RWPE2 (cell line): ENCODE measurements around the gene F2.

Experiments used
- ATAC-seq: fragments of 200-7000 bp; cut with Tn5 transposase; 3 replicates; pipeline ENCODE4 v1.9.1; 2021; ENCODE audit warnings: low read depth
- DNase-seq: peaks from one replicate; pipeline ENCODE4 v3.0.0-alpha.2; 2020; ENCODE audit warnings: low spot score
- H3K27ac ChIP-seq: fragments of 450-650 bp; 2 replicates; pipeline ENCODE4 v1.5.1; 2017; ENCODE audit warnings: mild to moderate bottlenecking; ENCODE audit not compliant: poor library complexity, severe bottlenecking
- H3K27me3 ChIP-seq: fragments of 250-450 bp; sonication (Bioruptor Pico); 2 replicates; pipeline ENCODE4 v1.5.1; 2021; ENCODE audit warnings: mild to moderate bottlenecking, moderate library complexity; ENCODE audit not compliant: insufficient read depth, poor library complexity, severe bottlenecking
- H3K36me3 ChIP-seq: fragments of 250-450 bp; sonication (Bioruptor Pico); 2 replicates; pipeline ENCODE4 v1.5.1; 2020; ENCODE audit warnings: low read depth, mild to moderate bottlenecking, moderate library complexity
- H3K4me1 ChIP-seq: fragments of 250-450 bp; sonication (Bioruptor Pico); 2 replicates; pipeline ENCODE4 v1.5.1; 2021; ENCODE audit warnings: mild to moderate bottlenecking, moderate library complexity; ENCODE audit not compliant: insufficient read depth, poor library complexity, severe bottlenecking
- H3K4me3 ChIP-seq: fragments of 250-450 bp; sonication (Bioruptor Pico); 2 replicates; pipeline ENCODE4 v1.5.1; 2021; ENCODE audit warnings: mild to moderate bottlenecking, moderate library complexity; ENCODE audit not compliant: severe bottlenecking
- H3K9me3 ChIP-seq: fragments of 250-450 bp; sonication (Bioruptor Pico); 2 replicates; pipeline ENCODE4 v1.5.1; 2021; ENCODE audit warnings: mild to moderate bottlenecking, moderate library complexity; ENCODE audit not compliant: severe bottlenecking
- CTCF ChIP-seq: fragments of 450-650 bp; IDR thresholded peaks from one replicate; pipeline ENCODE4 v1.5.1; 2017; ENCODE audit warnings: mild to moderate bottlenecking, moderate library complexity; ENCODE audit not compliant: poor library complexity, severe bottlenecking

F2 gene

GRCh38 chr11:46682773-46683752 lies 36.0 kb upstream of the F2 start:
- no peak for TF ChIP-seq CTCF
- Histone ChIP-seq H3K9me3 (no peaks in the 10 kb centered on the region), H3K36me3 (peaks cover 35% of the 10 kb centered on the region), H3K4me3 (no peak overlapping the region), H3K27ac (peak overlapping the region; percentile 14), H3K4me1 (peaks cover 17% of the 10 kb centered on the region), H3K27me3 (no peaks in the 10 kb centered on the region)
- ATAC-seq (no peak), DNase-seq (no peak)

GRCh38 chr11:46684367-46684766 lies 34.6 kb upstream of the F2 start:
- Histone ChIP-seq H3K4me3 (no peak overlapping the region), H3K27ac (peak overlapping the region; percentile 14), H3K27me3 (no peaks in the 10 kb centered on the region), H3K9me3 (no peaks in the 10 kb centered on the region), H3K36me3 (peaks cover 39% of the 10 kb centered on the region), H3K4me1 (peaks cover 20% of the 10 kb centered on the region)
- ATAC-seq (no peak), DNase-seq (no peak)
- TF ChIP-seq CTCF: no peak

GRCh38 chr11:46686886-46687795 lies 31.9 kb upstream of the F2 start:
- H3K4me1 ChIP-seq: peaks cover 20% of the 10 kb centered on the region
- DNase-seq (peak; percentile 88), ATAC-seq (peak; percentile 96)
- no peak for TF ChIP-seq CTCF
- no peaks in the 10 kb centered on the region for H3K27me3 ChIP-seq
- peaks cover 22% of the 10 kb centered on the region; the same call in 1 of the 2 replicates for H3K36me3 ChIP-seq
- no peak overlapping the region for H3K4me3 ChIP-seq
- H3K27ac ChIP-seq: peak overlapping the region; percentile 98
- H3K9me3 ChIP-seq: no peaks in the 10 kb centered on the region

GRCh38 chr11:46690702-46691101 lies 28.3 kb upstream of the F2 start:
- H3K4me1 ChIP-seq: peaks cover 20% of the 10 kb centered on the region
- H3K36me3 ChIP-seq: peaks cover 34% of the 10 kb centered on the region
- H3K27ac ChIP-seq: no peak overlapping the region
- no peak overlapping the region for H3K4me3 ChIP-seq
- DNase-seq (no peak), ATAC-seq (no peak)
- TF ChIP-seq CTCF: no peak
- no peaks in the 10 kb centered on the region for H3K27me3 ChIP-seq
- no peaks in the 10 kb centered on the region for H3K9me3 ChIP-seq
